B cell (primary cell): ENCODE results near the gene OSBPL5. TPM values are rescaled to one million over a fixed set of nuclear protein-coding genes. Genes with fewer than 3 reads are reported as not detected.

Source experiments
- ATAC-seq: fragments of 200-7000 bp; cut with Tn5 transposase; one replicate; pipeline ENCODE4 v1.10.0; 2021; ENCODE audit warnings: low read depth, mild to moderate bottlenecking, moderate number of reproducible peaks, moderate library complexity
- CTCF ChIA-PET: fragments of 350-600 bp; sonication (Branson Sonifier 250); formaldehyde crosslinking; loops from one replicate; lab custom pipeline; 2021; ENCODE audit warnings: antibody characterized with exemption, inconsistent platforms; lab: Charles Lee
- POLR2A ChIA-PET: fragments of 350-600 bp; sonication (Branson Sonifier 250); formaldehyde crosslinking; loops from one replicate; lab custom pipeline; 2021; ENCODE audit warnings: antibody characterized with exemption; lab: Charles Lee
- DNase-seq: peaks from one replicate; pipeline ENCODE4 v3.0.0; 2013
- H2AFZ ChIP-seq: 2 replicates; pipeline ENCODE4 v1.6.1; 2012; ENCODE audit warnings: mild to moderate bottlenecking, low read depth, low read length; ENCODE audit not compliant: insufficient read depth, poor library complexity, severe bottlenecking
- H3K27ac ChIP-seq, 2 donors: 1 replicate in 1 of 2; 2 replicates in 1 of 2; pipeline ENCODE4 v1.5.1; 2012 to 2013; ENCODE audit warnings: low read length in 2 of 2, mild to moderate bottlenecking in 2 of 2, moderate library complexity in 1 of 2
- H3K27me3 ChIP-seq, 4 experiments: fragments of 200-600 bp in 1 of 4; sonication (generic) in 1 of 4; replicated peaks in 1 of 4; 1 replicate in 2 of 4; 2 replicates in 2 of 4; pipeline versions ENCODE4 v1.6.1 to v1.7.0; 2013 to 2016; ENCODE audit warnings: low read length in 3 of 4, mild to moderate bottlenecking in 2 of 4, mixed read lengths in 1 of 4, moderate library complexity in 1 of 4; ENCODE audit not compliant: insufficient read depth in 4 of 4, control insufficient read depth in 3 of 4; ENCODE audit errors: control extremely low read depth in 1 of 4
- H3K36me3 ChIP-seq, 2 experiments: replicated peaks in 1 of 2; 1 replicate in 1 of 2; 2 replicates in 1 of 2; pipeline versions ENCODE4 v1.6.1 to v1.7.1; 2013; ENCODE audit warnings: low read length in 1 of 2; ENCODE audit not compliant: insufficient read depth in 2 of 2, control insufficient read depth in 1 of 2; ENCODE audit errors: control extremely low read depth in 1 of 2, extremely low read depth in 1 of 2
- H3K4me1 ChIP-seq, 2 donors: fragments of 200-600 bp in 1 of 2; sonication (generic) in 1 of 2; 1 replicate in 1 of 2; 2 replicates in 1 of 2; pipeline versions ENCODE4 v1.5.1 to v1.6.1; 2013 to 2017; ENCODE audit warnings: low read length in 2 of 2; ENCODE audit not compliant: control insufficient read depth in 2 of 2, insufficient read depth in 2 of 2
- H3K4me2 ChIP-seq: replicated peaks from 2 replicates; pipeline ENCODE3; 2012; ENCODE audit warnings: mild to moderate bottlenecking, low read depth, low read length; ENCODE audit not compliant: poor library complexity, severe bottlenecking
- H3K4me3 ChIP-seq, 5 experiments: fragments of 200-600 bp in 1 of 5; sonication (generic) in 1 of 5; 1 replicate in 3 of 5; 2 replicates in 2 of 5; pipeline versions ENCODE4 v1.5.1 to v1.7.0; 2011 to 2016; ENCODE audit warnings: low read length in 4 of 5, mild to moderate bottlenecking in 4 of 5, low read depth in 2 of 5, control low read depth in 1 of 5, moderate library complexity in 1 of 5; ENCODE audit not compliant: insufficient read depth in 1 of 5; ENCODE audit errors: control extremely low read depth in 1 of 5, extremely low read depth in 1 of 5
- H3K79me2 ChIP-seq: fragments of 200-600 bp; sonication (generic); one replicate; pipeline ENCODE4 v1.6.0; 2016; ENCODE audit warnings: low read length; ENCODE audit not compliant: control insufficient read depth, insufficient read depth
- H3K9ac ChIP-seq: fragments of 200-600 bp; sonication (generic); 2 replicates; pipeline ENCODE4 v1.6.1; 2017; ENCODE audit warnings: mild to moderate bottlenecking, low read length, moderate library complexity
- H3K9me3 ChIP-seq, 3 donors: one replicate each; pipeline versions ENCODE4 v1.6.1 to v1.7.1; 2013; ENCODE audit warnings: low read length in 2 of 3; ENCODE audit not compliant: control insufficient read depth in 2 of 3, insufficient read depth in 1 of 3; ENCODE audit errors: control extremely low read depth in 1 of 3
- H4K20me1 ChIP-seq: 2 replicates; pipeline ENCODE4 v1.6.0; 2012; ENCODE audit warnings: mild to moderate bottlenecking, low read length; ENCODE audit not compliant: insufficient read depth, control insufficient read depth, poor library complexity, severe bottlenecking
- H3K27ac Mint-ChIP-seq: one replicate; pipeline ENCODE4 v1.8.0; 2021; ENCODE audit warnings: mixed read lengths
- H3K27me3 Mint-ChIP-seq: one replicate; pipeline ENCODE4 v1.8.0; 2021; ENCODE audit warnings: mixed read lengths
- H3K4me1 Mint-ChIP-seq: one replicate; pipeline ENCODE4 v1.8.0; 2021; ENCODE audit warnings: mixed read lengths
- H3K4me3 Mint-ChIP-seq: one replicate; pipeline ENCODE4 v1.8.0; 2021; ENCODE audit warnings: mixed read lengths
- H3K9me3 Mint-ChIP-seq: one replicate; pipeline ENCODE4 v1.8.0; 2022; ENCODE audit warnings: mixed read lengths; ENCODE audit not compliant: insufficient read depth
- CTCF ChIP-seq: fragments of 200-600 bp; IDR thresholded peaks from one replicate; pipeline ENCODE4 v1.8.0; 2022; ENCODE audit warnings: antibody characterized with exemption, mild to moderate bottlenecking
- EZH2 ChIP-seq: IDR thresholded peaks from 2 replicates; pipeline ENCODE4 v1.6.1; 2012; ENCODE audit warnings: borderline replicate concordance, low read depth, mild to moderate bottlenecking, moderate library complexity, low read length; ENCODE audit not compliant: insufficient read depth, poor library complexity, severe bottlenecking
- WGBS: methylation state at CpG from one replicate; pipeline ENCODE4 v1.1.5; 2013; ENCODE audit warnings: missing lambda C conversion rate; ENCODE audit not compliant: insufficient coverage; 5-methylcytosine and 5-hydroxymethylcytosine counted together
- intact Hi-C: fragments of 100-400 bp; cut with micrococcal nuclease; formaldehyde crosslinking; loops from one replicate; pipeline ENCODE4 v1.10.0; 2022
- polyA plus RNA-seq: library from polyadenylated mRNA; depleted of rRNA; stranded (reverse); fragments of >200 nt; gene quantifications from 2 replicates; pipeline ENCODE4 v1.2.3, GENCODE V29; 2012
- total RNA-seq, 2 donors: library from RNA; stranded (reverse); fragments of 120-200 nt in 1 of 2; gene quantifications; 1 replicate in 1 of 2; 2 replicates in 1 of 2; pipeline versions ENCODE4 v1.2.3 to v1.2.4, GENCODE V29; 2013 to 2022

The OSBPL5 gene
- total and polyA plus RNA-seq, 2 donors (not counting 1 experiment from before 2014, with no cell fraction given), result 0.15 to 1.2 TPM

GRCh38 chr11:3092603-3093141 is 72.4 kb downstream of the OSBPL5 start:
- DNase-seq (no peak), ATAC-seq (no peak)
- Histone ChIP-seq H3K4me2 (no peak overlapping the region), H3K4me3 (no peak overlapping the region), H4K20me1 (no peaks in the 10 kb centered on the region), H3K27me3 (peaks cover 0 to 7% (median 0%) of the 10 kb centered on the region in 4 experiments), H3K36me3 (no peaks in the 10 kb centered on the region), H3K79me2 (no peaks in the 10 kb centered on the region), H3K27ac (no peak overlapping the region), H3K4me1 (peaks cover 0 to 6% of the 10 kb centered on the region in 2 donors), H2AFZ (no peak overlapping the region), H3K9ac (no peak overlapping the region), H3K9me3 (no peaks in the 10 kb centered on the region)
- Mint-ChIP-seq H3K9me3 (no peaks in the 10 kb centered on the region), H3K4me1 (no peaks in the 10 kb centered on the region), H3K27me3 (peaks cover 18% of the 10 kb centered on the region), H3K27ac (no peak overlapping the region), H3K4me3 (no peak overlapping the region)
- POLR2A ChIA-PET, result no interaction called here
- WGBS, result 90% methylated on average over 14 of the region's 15 CpGs
- intact Hi-C loops, result loop anchor here (1.0 to 5.0 kb wide), 3 partner anchors 43 to 162 kb away; partner anchors contain the start of gene NAP1L4
- TF ChIP-seq CTCF (no peak), EZH2 (no peak)
- CTCF ChIA-PET, result interaction anchor here (1.0 to 6.2 kb wide), 8 partner anchors 20 to 560 kb away, joined by 3 to 112 read pairs (median 8); partner anchors contain the start of gene CARS1
